Mammary epithelial cell (primary cell): ENCODE measurements around the gene RAX2.

Experiments used
- EZH2 ChIP-seq: IDR thresholded peaks from 2 replicates; pipeline ENCODE4 v1.6.1; 2012; ENCODE audit warnings: low read length, inconsistent platforms, borderline replicate concordance
- TF ChIP-seq, protein P1 (sequence below), 2 donors: IDR thresholded peaks in 1 of 2; conservative IDR thresholded peaks in 1 of 2; 2 replicates each; pipeline ENCODE4 v1.5.1; 2011 to 2012; ENCODE audit warnings: inconsistent platforms in 2 of 2, low read length in 2 of 2, mild to moderate bottlenecking in 2 of 2, control low read depth in 1 of 2, low read depth in 1 of 2; ENCODE audit not compliant: insufficient read depth in 1 of 2; ENCODE audit errors: extremely low read depth in 1 of 2

DNA sequence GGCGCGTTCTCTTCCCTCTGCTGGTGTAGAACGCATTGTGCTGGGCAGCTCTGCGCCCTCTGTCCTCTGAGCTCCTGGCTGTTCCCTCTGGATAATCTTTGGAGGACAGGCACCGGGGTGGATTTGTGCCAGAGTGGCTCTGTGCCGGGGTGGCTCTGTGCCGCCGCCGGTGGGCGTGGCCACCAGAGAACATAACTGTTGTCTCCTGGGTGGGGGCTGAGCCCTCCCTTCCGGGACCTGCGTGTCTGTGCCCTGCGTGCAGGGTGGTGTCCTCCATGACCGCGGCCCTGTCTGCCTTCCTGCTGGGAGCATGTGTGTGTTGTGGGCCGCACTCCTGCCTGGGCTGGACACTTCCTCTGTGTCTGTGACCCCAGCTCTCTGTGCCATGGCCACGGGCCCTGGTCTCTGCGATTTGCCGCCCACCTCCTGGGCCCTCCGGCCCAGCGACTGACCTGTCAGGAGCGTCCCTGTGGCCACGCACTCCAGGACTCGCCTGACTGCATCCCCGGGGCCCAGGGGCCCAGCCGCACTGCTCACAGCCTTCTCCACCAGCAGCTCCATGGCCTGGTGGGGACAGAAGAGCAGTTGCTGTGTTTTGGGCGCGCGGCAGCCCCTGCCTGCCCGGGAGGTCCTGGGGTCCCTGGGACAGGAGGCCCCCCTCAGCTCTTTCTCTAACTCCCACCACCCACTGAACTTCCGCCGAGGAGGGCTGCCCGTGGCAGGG lies 36.6 kb upstream of the RAX2 start:
- TF ChIP-seq, protein P1, sequence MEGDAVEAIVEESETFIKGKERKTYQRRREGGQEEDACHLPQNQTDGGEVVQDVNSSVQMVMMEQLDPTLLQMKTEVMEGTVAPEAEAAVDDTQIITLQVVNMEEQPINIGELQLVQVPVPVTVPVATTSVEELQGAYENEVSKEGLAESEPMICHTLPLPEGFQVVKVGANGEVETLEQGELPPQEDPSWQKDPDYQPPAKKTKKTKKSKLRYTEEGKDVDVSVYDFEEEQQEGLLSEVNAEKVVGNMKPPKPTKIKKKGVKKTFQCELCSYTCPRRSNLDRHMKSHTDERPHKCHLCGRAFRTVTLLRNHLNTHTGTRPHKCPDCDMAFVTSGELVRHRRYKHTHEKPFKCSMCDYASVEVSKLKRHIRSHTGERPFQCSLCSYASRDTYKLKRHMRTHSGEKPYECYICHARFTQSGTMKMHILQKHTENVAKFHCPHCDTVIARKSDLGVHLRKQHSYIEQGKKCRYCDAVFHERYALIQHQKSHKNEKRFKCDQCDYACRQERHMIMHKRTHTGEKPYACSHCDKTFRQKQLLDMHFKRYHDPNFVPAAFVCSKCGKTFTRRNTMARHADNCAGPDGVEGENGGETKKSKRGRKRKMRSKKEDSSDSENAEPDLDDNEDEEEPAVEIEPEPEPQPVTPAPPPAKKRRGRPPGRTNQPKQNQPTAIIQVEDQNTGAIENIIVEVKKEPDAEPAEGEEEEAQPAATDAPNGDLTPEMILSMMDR (conservative IDR thresholded peaks at IDR 0.05 in 1 of 2, IDR thresholded peaks at IDR 0.05 in 1 of 2; ENCODE audit: extremely low read depth in 1 of 2, insufficient read depth in 1 of 2, low read depth in 1 of 2, low read length in 2 of 2): no peak
- no peak for TF ChIP-seq EZH2
